ENCODE data around the gene FGF6. TPM values are rescaled to one million over a fixed set of nuclear protein-coding genes. Genes with fewer than 3 reads are reported as not detected.

The FGF6 gene
- polyA plus RNA-seq, 1 donor (not counting 4 experiments of a cell fraction or from before 2014, with no cell fraction given) = not detected

GRCh38 chr12:4451694-4452093 is 6.1 kb upstream of the FGF6 start:
- DNase-seq (ENCODE audit: low read depth, low spot score) (no peak), FAIRE-seq (no peak)
- Histone ChIP-seq H3K4me2 (ENCODE audit: control insufficient read depth, extremely low read depth, insufficient read depth, low read depth, low read length) (no peak overlapping the region), H4K20me1 (ENCODE audit: control insufficient read depth, extremely low read depth, insufficient read depth, low read length) (no peaks in the 10 kb centered on the region), H3K9ac (ENCODE audit: control insufficient read depth, extremely low read depth, insufficient read depth, low read length) (no peak overlapping the region), H3K4me3 (ENCODE audit: control insufficient read depth in 2 of 3, extremely low read depth in 1 of 3, insufficient read depth in 2 of 3, low read depth in 1 of 3, low read length in 3 of 3) (no peak overlapping the region), H3K36me3 (ENCODE audit: control insufficient read depth in 2 of 2, extremely low read depth in 1 of 2, insufficient read depth in 2 of 2, low read length in 2 of 2) (no peaks in the 10 kb centered on the region), H2AFZ (ENCODE audit: control insufficient read depth, low read length) (no peak overlapping the region), H3K27ac (ENCODE audit: control insufficient read depth, insufficient read depth, low read length) (no peak overlapping the region), H3K27me3 (ENCODE audit: control insufficient read depth, extremely low read depth, insufficient read depth, low read length) (peaks cover 4% of the 10 kb centered on the region), H3K9me1 (ENCODE audit: control insufficient read depth, extremely low read depth, insufficient read depth, low read length) (no peaks in the 10 kb centered on the region), H3K4me1 (ENCODE audit: control insufficient read depth, extremely low read depth, insufficient read depth, low read length) (no peaks in the 10 kb centered on the region), H3K9me3 (ENCODE audit: control insufficient read depth, low read depth, low read length) (no peaks in the 10 kb centered on the region), H3K79me2 (ENCODE audit: control insufficient read depth, insufficient read depth, low read length) (no peaks in the 10 kb centered on the region)
- TF ChIP-seq CTCF (optimal IDR thresholded peaks at IDR 0.05 in 1 of 3, IDR thresholded peaks at IDR 0.05 in 1 of 3, conservative IDR thresholded peaks at IDR 0.05 in 1 of 3; ENCODE audit: extremely low read depth in 1 of 3, insufficient read depth in 2 of 3, low read length in 3 of 3) = no peak
- TF ChIP-seq EZH2 (IDR thresholded peaks at IDR 0.05; ENCODE audit: low read length) = no peak
- dilution Hi-C loops (cut with MboI; ENCODE audit: extremely low pct_ligation_motif_present, low sequenced_read_pairs) = no loop called here

GRCh38 chr12:4450551-4451112 is 5.0 kb upstream of the FGF6 start:
- FAIRE-seq = no peak
- Histone ChIP-seq H3K4me3 (ENCODE audit: control insufficient read depth in 2 of 3, extremely low read depth in 1 of 3, insufficient read depth in 2 of 3, low read depth in 1 of 3, low read length in 3 of 3) (no peak overlapping the region), H2AFZ (ENCODE audit: control insufficient read depth, low read length) (no peak overlapping the region), H3K27me3 (ENCODE audit: control insufficient read depth, extremely low read depth, insufficient read depth, low read length) (peaks cover 4% of the 10 kb centered on the region), H3K36me3 (ENCODE audit: control insufficient read depth in 2 of 2, extremely low read depth in 1 of 2, insufficient read depth in 2 of 2, low read length in 2 of 2) (no peaks in the 10 kb centered on the region), H3K9me1 (ENCODE audit: control insufficient read depth, extremely low read depth, insufficient read depth, low read length) (no peaks in the 10 kb centered on the region), H4K20me1 (ENCODE audit: control insufficient read depth, extremely low read depth, insufficient read depth, low read length) (no peaks in the 10 kb centered on the region), H3K9ac (ENCODE audit: control insufficient read depth, extremely low read depth, insufficient read depth, low read length) (no peak overlapping the region), H3K4me1 (ENCODE audit: control insufficient read depth, extremely low read depth, insufficient read depth, low read length) (no peaks in the 10 kb centered on the region), H3K27ac (ENCODE audit: control insufficient read depth, insufficient read depth, low read length) (no peak overlapping the region), H3K9me3 (ENCODE audit: control insufficient read depth, low read depth, low read length) (no peaks in the 10 kb centered on the region), H3K79me2 (ENCODE audit: control insufficient read depth, insufficient read depth, low read length) (no peaks in the 10 kb centered on the region), H3K4me2 (ENCODE audit: control insufficient read depth, extremely low read depth, insufficient read depth, low read depth, low read length) (no peak overlapping the region)
- dilution Hi-C loops (cut with MboI; ENCODE audit: extremely low pct_ligation_motif_present, low sequenced_read_pairs) = no loop called here
- TF ChIP-seq EZH2 (IDR thresholded peaks at IDR 0.05; ENCODE audit: low read length) = no peak
- TF ChIP-seq CTCF (optimal IDR thresholded peaks at IDR 0.05 in 1 of 3, IDR thresholded peaks at IDR 0.05 in 1 of 3, conservative IDR thresholded peaks at IDR 0.05 in 1 of 3; ENCODE audit: extremely low read depth in 1 of 3, insufficient read depth in 2 of 3, low read length in 3 of 3) = no peak
- DNase-seq (ENCODE audit: low read depth, low spot score) = no peak
